ENCODE data around the gene EIF4A3. TPM values are rescaled to one million over a fixed set of nuclear protein-coding genes. Genes with fewer than 3 reads are reported as not detected.
A peak's percentile ranks its signal among the peaks of the same experiment; 100 is the strongest.
"Not testable (repeated sequence)": the region's sequence is repeated elsewhere in the genome, so short reads cannot be mapped to it uniquely, and the experiment has no call there.

EIF4A3 gene
- total RNA-seq, 1 experiment from 2014 or later: 190 TPM

DNA sequence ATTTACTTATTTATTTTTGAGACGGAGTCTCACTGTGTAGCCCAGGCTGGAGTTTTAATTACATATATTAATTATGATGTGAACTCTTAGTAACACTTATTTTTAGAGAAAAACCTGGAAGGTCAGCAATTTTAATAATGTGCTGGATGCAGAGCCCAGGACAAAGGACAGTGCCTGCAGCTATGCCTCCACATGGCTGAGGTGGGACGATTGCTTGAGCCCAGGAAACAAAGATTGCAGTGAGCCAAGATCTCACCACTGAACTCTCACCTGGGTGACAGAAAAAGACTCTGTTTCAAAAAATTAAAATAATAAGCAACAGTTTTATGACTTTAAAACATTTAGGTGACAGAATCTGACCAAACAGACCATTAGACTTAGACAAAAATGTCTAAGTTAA lies 11.9 kb upstream of the EIF4A3 start:
- Mint-ChIP-seq H3K9me3 (ENCODE audit: unreplicated experiment) (peaks cover 20% of the 10 kb centered on the region), H3K27me3 (ENCODE audit: insufficient read depth, unreplicated experiment) (no peaks in the 10 kb centered on the region), H3K36me3 (ENCODE audit: insufficient read depth, unreplicated experiment) (no peaks in the 10 kb centered on the region), H3K4me1 (ENCODE audit: low read depth, unreplicated experiment) (no peaks in the 10 kb centered on the region), H3K27ac (ENCODE audit: unreplicated experiment) (no peak overlapping the region), H3K4me3 (ENCODE audit: unreplicated experiment) (no peak overlapping the region)
- CTCF ChIA-PET: no interaction called here
- TF ChIP-seq, protein P1, sequence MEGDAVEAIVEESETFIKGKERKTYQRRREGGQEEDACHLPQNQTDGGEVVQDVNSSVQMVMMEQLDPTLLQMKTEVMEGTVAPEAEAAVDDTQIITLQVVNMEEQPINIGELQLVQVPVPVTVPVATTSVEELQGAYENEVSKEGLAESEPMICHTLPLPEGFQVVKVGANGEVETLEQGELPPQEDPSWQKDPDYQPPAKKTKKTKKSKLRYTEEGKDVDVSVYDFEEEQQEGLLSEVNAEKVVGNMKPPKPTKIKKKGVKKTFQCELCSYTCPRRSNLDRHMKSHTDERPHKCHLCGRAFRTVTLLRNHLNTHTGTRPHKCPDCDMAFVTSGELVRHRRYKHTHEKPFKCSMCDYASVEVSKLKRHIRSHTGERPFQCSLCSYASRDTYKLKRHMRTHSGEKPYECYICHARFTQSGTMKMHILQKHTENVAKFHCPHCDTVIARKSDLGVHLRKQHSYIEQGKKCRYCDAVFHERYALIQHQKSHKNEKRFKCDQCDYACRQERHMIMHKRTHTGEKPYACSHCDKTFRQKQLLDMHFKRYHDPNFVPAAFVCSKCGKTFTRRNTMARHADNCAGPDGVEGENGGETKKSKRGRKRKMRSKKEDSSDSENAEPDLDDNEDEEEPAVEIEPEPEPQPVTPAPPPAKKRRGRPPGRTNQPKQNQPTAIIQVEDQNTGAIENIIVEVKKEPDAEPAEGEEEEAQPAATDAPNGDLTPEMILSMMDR (IDR thresholded peaks at IDR 0.05; ENCODE audit: insufficient read depth in 1 of 2, low read depth in 1 of 2, low read length in 1 of 2, severe bottlenecking in 1 of 2, unreplicated experiment in 1 of 2): no peak
- DNase-seq: no peak
- intact Hi-C loops (cut with micrococcal nuclease; ENCODE audit: unreplicated experiment): no loop called here
- H3K9me3 ChIP-seq: peaks cover 32% of the 10 kb centered on the region
- no peaks in the 10 kb centered on the region for H3K27me3 ChIP-seq (replicated peaks; ENCODE audit: control insufficient read depth, insufficient read depth, low read length)
- BruUV-seq (replicated peaks): no TSS peak
- POLR2A ChIA-PET: no interaction called here
- no peaks in the 10 kb centered on the region for H3K36me3 ChIP-seq (ENCODE audit: control insufficient read depth, insufficient read depth, low read length)
- no peak overlapping the region for H3K4me3 ChIP-seq (ENCODE audit: low read depth, low read length)
- H3K4me1 ChIP-seq: no peaks in the 10 kb centered on the region

DNA sequence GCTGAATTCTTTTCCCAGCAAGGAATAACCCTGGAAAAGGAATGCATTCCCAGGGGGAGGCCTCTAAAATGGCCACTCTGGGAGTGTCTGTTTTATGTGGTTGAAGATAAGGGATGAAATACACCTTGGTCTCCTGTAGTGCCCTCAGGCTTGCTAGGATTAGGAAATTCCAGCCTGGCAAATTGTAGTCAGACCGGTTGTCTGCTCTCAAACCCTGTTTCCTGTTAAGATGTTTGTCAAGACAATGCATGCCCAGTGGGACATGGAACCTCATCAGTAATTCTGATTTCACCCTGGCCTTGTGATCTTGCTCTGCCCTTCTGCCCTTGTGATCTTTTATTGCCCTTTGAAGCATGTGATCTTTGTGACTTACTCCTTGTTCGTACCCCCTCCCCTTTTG lies 8.7 kb upstream of the EIF4A3 start:
- H3K27ac Mint-ChIP-seq (ENCODE audit: unreplicated experiment): peak overlapping the region; percentile 29

DNA sequence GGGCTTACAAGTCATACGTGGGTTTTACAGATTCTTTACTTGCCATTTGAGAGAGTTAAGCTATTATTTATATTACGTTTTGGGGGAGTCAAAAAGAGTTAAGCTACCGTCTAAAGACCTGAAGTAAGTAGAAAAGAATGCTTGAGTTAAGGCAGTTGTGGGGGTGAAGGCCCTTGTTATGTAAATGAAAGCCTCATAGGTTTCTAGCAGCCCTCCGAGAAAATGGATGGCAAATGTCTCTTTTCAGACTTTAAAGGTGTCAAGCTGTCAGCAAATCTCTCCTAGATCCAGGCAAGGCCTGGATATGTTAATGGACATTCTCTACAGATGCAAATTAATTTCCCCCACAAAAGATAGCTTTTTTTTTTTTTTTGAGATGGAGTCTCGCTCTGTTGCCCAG lies 7.2 kb upstream of the EIF4A3 start:
- H3K27ac Mint-ChIP-seq (ENCODE audit: unreplicated experiment): no peak overlapping the region
- H3K36me3 Mint-ChIP-seq (ENCODE audit: insufficient read depth, unreplicated experiment): peaks cover 8% of the 10 kb centered on the region
- ChIA-PET POLR2A (no interaction called here), CTCF (no interaction called here)
- no peaks in the 10 kb centered on the region for H3K27me3 ChIP-seq (replicated peaks; ENCODE audit: control insufficient read depth, insufficient read depth, low read length)
- no peak overlapping the region for H3K4me3 ChIP-seq (ENCODE audit: low read depth, low read length)
- H3K9me3 Mint-ChIP-seq (ENCODE audit: unreplicated experiment): peaks cover 38% of the 10 kb centered on the region
- no TSS peak for BruUV-seq (replicated peaks)
- no peaks in the 10 kb centered on the region for H3K4me1 Mint-ChIP-seq (ENCODE audit: low read depth, unreplicated experiment)
- no peaks in the 10 kb centered on the region for H3K36me3 ChIP-seq (ENCODE audit: control insufficient read depth, insufficient read depth, low read length)
- TF ChIP-seq, protein P1 (IDR thresholded peaks at IDR 0.05; ENCODE audit: insufficient read depth in 1 of 2, low read depth in 1 of 2, low read length in 1 of 2, severe bottlenecking in 1 of 2, unreplicated experiment in 1 of 2): no peak
- no peaks in the 10 kb centered on the region for H3K27me3 Mint-ChIP-seq (ENCODE audit: insufficient read depth, unreplicated experiment)
- H3K4me3 Mint-ChIP-seq (ENCODE audit: unreplicated experiment): no peak overlapping the region
- DNase-seq: no peak
- intact Hi-C loops (cut with micrococcal nuclease; ENCODE audit: unreplicated experiment): no loop called here
- no peaks in the 10 kb centered on the region for H3K4me1 ChIP-seq
- peaks cover 32% of the 10 kb centered on the region for H3K9me3 ChIP-seq

More for the DNA sequence above, 8.7 kb upstream of the EIF4A3 start:
- H3K27me3 ChIP-seq (replicated peaks; ENCODE audit: control insufficient read depth, insufficient read depth, low read length); H3K4me1 ChIP-seq; H3K27me3 Mint-ChIP-seq (ENCODE audit: insufficient read depth, unreplicated experiment); H3K36me3 ChIP-seq (ENCODE audit: control insufficient read depth, insufficient read depth, low read length); H3K36me3 Mint-ChIP-seq (ENCODE audit: insufficient read depth, unreplicated experiment); H3K4me3 Mint-ChIP-seq (ENCODE audit: unreplicated experiment); H3K4me1 Mint-ChIP-seq (ENCODE audit: low read depth, unreplicated experiment); H3K4me3 ChIP-seq (ENCODE audit: low read depth, low read length); intact Hi-C loops (cut with micrococcal nuclease; ENCODE audit: unreplicated experiment); CTCF ChIA-PET; BruUV-seq (replicated peaks): not testable (repeated sequence)
- H3K9me3 ChIP-seq: peaks cover 32% of the 10 kb centered on the region
- peak; percentile 68 to 70 for DNase-seq
- POLR2A ChIA-PET: interaction anchor here (0.6 kb wide), 1 partner anchor 21 kb away, joined by 6 read pairs; no protein-coding TSS in a partner anchor
- peaks cover 38% of the 10 kb centered on the region for H3K9me3 Mint-ChIP-seq (ENCODE audit: unreplicated experiment)

- CTCF ChIA-PET: no interaction called here
- H3K4me1 Mint-ChIP-seq (ENCODE audit: low read depth, unreplicated experiment): no peaks in the 10 kb centered on the region
Observed at GRCh38 chr17:80153004-80153403, 6.1 kb upstream of the EIF4A3 start.

More at GRCh38 chr17:80153004-80153403, 6.1 kb upstream of the EIF4A3 start:
- Histone ChIP-seq H3K36me3 (ENCODE audit: control insufficient read depth, insufficient read depth, low read length) (no peaks in the 10 kb centered on the region), H3K4me1 (no peaks in the 10 kb centered on the region), H3K27me3 (replicated peaks; ENCODE audit: control insufficient read depth, insufficient read depth, low read length) (no peaks in the 10 kb centered on the region), H3K9me3 (peaks cover 28% of the 10 kb centered on the region), H3K4me3 (ENCODE audit: low read depth, low read length) (no peak overlapping the region)
- Mint-ChIP-seq H3K36me3 (ENCODE audit: insufficient read depth, unreplicated experiment) (peaks cover 8% of the 10 kb centered on the region), H3K27me3 (ENCODE audit: insufficient read depth, unreplicated experiment) (no peaks in the 10 kb centered on the region), H3K27ac (ENCODE audit: unreplicated experiment) (no peak overlapping the region), H3K9me3 (ENCODE audit: unreplicated experiment) (peaks cover 38% of the 10 kb centered on the region), H3K4me3 (ENCODE audit: unreplicated experiment) (no peak overlapping the region)
- intact Hi-C loops (cut with micrococcal nuclease; ENCODE audit: unreplicated experiment): no loop called here
- BruUV-seq (replicated peaks): no TSS peak
- POLR2A ChIA-PET: interaction anchor here (0.5 kb wide), 1 partner anchor 36 kb away, joined by 3 read pairs; no protein-coding TSS in a partner anchor
- no peak for DNase-seq
- TF ChIP-seq, protein P1 (IDR thresholded peaks at IDR 0.05; ENCODE audit: insufficient read depth in 1 of 2, low read depth in 1 of 2, low read length in 1 of 2, severe bottlenecking in 1 of 2, unreplicated experiment in 1 of 2): no peak
